ENCODE data around the gene GPR162.
A peak's percentile ranks its signal among the peaks of the same experiment; 100 is the strongest.
"Not testable (repeated sequence)": the region's sequence is repeated elsewhere in the genome, so short reads cannot be mapped to it uniquely, and the experiment has no call there.

The GPR162 gene

GRCh38 chr12:6860116-6860515, 38.5 kb downstream of the GPR162 start:
- DNase-seq, result no peak

- no peak for DNase-seq
Measured at GRCh38 chr12:6860942-6861341, 39.3 kb downstream of the GPR162 start.

- DNase-seq, result no peak
Measured at GRCh38 chr12:6861391-6861790, 39.8 kb downstream of the GPR162 start.

- no peak for DNase-seq
Measured at GRCh38 chr12:6863033-6863432, 41.4 kb downstream of the GPR162 start.

DNA sequence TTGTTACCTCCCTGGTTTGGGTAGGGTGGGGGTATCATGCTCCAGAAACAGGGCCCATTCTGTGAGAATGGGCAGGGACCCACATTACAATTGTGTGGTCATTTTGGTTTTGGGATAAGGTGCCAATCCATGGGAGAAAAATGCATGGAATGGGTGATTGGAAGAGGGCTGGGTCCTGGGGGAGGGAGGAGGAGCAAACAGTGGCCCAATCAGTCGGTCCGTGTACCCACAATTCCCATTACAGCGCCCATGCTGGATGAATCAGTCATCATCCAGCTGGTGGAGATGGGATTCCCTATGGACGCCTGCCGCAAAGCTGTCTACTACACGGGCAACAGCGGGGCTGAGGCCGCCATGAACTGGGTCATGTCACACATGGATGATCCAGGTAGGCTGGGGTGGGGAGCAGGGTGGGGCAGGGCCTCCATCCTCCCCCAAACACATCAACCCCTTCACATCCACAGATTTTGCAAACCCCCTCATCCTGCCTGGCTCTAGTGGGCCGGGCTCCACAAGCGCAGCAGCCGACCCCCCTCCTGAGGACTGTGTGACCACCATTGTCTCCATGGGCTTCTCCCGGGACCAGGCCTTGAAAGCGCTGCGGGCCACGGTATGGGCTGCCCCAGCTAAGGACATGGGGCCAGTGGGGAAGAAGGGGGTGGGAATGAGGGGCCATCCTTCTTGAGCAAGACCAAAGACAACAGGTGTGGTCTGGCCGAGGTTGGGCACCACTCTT, 42.1 kb downstream of the GPR162 start:
- DNase-seq, result no peak

DNA sequence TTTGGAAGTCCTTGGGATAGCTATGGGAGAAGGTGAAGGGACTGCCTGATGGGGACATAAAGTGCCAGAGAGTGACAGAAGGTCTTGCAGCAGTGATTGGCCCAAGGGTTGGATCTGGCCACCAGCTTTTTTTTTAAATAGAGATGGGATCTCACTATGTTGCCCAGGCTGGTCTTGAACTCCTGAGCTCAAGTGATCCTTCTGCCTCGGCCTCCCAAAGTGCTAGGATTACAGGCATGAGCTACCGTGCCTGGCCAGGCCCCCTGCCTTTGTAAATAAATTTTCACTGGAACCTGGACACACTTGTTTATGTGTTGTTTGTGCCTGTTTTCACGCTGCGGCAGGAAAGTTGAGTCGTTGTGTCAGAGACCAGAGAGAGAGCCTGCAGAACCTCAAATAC, 43.7 kb downstream of the GPR162 start:
- not testable (repeated sequence) for DNase-seq

DNA sequence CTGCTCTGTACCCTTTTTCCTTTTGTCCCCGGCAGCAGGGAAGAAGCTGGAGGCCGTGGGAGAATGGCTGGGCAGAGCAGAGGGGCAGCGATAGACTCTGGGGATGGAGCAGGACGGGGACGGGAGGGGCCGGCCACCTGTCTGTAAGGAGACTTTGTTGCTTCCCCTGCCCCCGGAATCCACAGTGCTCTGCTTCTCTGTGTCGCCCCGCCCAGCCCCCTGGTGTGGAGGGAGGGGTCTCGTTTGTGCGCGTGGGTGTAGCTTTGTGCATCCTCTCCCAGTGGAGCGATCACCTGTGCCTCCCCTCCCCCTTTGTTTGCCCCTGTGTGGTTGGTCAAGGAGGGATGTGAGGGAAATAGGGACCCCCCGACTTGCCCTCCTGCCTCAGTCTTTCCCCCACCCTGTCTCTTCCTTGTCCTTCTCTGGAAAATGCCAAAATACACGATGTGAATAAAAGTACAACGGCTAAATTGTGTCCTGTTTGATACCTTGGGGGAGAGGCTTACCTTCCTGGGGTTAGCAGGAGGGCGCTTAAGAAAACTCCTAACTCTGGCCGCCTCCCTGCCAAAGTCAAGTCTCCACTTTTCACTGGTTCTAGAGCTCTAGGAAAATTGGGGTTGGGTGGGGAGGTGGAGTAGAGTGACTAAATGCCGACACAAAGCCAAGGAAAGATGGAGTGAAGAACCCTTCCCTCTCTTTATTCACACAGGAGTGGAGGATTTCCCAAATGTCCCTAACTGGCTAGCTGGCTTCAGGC, 44.7 kb downstream of the GPR162 start:
- no peak for DNase-seq

- DNase-seq, result peak; percentile 48
Measured at GRCh38 chr12:6866920-6867412, 45.3 kb downstream of the GPR162 start.

DNA sequence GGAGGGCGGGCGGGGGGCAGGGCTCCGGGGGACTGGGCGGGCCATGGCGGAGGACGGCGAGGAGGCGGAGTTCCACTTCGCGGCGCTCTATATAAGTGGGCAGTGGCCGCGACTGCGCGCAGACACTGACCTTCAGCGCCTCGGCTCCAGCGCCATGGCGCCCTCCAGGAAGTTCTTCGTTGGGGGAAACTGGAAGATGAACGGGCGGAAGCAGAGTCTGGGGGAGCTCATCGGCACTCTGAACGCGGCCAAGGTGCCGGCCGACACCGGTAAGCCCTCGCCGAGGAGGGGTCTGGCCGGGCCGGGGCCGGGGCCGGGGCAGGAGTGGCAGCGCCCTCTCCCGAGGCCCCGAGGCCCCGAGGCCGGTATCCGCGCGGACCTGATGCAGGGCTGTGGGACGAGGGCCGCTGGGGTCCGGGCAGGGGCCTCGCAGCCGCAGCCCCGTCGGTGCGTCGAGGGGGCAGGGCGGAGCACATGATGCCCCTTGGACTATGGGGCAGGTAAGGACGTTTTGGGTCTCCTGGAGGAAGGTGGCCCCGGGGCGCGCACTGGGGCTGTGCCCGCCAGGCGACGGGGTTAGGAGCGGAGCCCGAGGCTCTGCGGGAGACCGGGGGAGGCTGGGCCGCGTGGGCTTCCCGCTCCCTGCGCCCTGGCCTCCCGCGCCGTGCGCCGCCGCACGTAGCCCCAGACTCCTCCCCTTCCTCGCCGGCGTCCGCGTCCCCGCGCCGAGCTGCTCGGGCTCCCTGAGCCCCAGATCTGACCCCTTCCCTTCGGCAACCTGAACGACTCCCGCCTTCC, 46.0 kb downstream of the GPR162 start, which contains the start of gene TPI1:
Gene TPI1 (plus strand): TSS at position 119 of the 798 bp plus-strand sequence. CDS start 36 bp downstream, at position 155.
- DNase-seq, result peak; percentile 77

DNA sequence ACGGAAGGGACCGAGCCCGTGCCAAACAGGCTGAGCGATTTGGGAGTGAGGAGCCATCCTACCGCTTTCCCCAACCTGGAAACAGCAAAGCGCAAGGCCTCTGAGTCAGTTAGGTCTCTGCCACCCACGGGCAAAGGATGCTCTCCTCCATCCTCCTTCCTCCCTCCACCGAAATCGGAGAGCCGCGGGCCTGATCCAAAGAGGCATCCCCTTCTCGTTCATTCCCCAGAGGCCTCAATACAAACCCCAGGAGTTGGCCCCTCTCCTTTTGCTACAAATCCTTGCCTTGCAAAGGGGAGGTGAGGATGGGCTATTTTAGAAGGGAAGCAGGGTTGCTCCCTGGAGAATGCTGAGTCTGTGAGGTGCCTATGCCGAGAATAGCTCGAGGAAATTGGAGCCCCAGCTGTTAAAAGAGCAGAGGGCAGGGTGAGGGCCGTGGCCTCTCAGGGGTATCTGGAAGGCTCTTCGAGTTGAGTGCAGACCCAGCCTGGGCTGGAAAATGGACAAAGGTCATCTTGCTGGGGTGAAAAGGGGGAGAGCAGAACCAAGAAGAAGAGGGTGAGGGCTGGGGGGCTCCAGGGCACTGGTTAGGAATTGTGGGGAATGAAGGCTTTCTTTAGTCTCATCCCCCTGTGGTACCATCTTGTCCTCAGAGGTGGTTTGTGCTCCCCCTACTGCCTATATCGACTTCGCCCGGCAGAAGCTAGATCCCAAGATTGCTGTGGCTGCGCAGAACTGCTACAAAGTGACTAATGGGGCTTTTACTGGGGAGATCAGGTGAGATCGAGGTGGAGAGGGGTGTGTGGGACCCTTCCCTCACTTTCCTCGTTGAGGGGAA, 46.8 kb downstream of the GPR162 start:
- no peak for DNase-seq

DNA sequence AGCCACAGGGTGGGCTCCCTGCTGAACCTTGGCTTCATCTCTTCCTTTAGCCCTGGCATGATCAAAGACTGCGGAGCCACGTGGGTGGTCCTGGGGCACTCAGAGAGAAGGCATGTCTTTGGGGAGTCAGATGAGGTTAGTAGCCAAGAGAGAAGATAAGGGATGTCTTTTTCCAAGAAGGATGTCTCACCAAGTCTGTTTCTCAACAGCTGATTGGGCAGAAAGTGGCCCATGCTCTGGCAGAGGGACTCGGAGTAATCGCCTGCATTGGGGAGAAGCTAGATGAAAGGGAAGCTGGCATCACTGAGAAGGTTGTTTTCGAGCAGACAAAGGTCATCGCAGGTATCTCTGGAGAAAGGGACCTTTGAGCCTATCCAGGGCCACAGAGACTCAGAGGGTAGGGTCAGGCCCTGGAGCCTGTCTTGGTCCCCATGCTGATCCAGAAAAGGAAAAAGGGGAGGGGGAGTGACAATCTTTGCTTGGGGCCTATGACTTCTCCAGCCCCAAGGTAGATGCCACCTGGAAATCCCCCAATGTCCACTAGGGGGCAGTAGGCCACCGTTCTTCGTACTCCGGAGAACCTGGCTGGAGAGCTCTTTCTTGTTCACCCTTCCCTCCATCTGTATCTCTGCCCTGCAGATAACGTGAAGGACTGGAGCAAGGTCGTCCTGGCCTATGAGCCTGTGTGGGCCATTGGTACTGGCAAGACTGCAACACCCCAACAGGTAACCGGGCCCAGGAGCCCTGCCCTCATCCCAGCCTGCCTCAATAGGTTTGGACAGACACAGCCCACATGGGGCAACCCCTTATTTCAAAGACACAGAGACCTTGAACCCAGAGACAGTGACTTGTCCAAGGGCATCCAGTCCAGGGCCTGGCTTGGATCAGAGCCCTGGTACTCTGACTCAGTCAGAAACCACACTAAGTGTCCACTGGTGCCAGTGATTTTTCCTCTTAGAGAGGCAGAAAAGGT, 47.7 kb downstream of the GPR162 start:
- peak; percentile 77 for DNase-seq

- DNase-seq, result not testable (repeated sequence)
Measured at GRCh38 chr12:6870304-6870703, 48.7 kb downstream of the GPR162 start.

GRCh38 chr12:6871052-6871957, 49.7 kb downstream of the GPR162 start:
- no peak for DNase-seq

- peak; percentile 75 for DNase-seq
Measured at GRCh38 chr12:6872073-6873048, 50.7 kb downstream of the GPR162 start.

DNA sequence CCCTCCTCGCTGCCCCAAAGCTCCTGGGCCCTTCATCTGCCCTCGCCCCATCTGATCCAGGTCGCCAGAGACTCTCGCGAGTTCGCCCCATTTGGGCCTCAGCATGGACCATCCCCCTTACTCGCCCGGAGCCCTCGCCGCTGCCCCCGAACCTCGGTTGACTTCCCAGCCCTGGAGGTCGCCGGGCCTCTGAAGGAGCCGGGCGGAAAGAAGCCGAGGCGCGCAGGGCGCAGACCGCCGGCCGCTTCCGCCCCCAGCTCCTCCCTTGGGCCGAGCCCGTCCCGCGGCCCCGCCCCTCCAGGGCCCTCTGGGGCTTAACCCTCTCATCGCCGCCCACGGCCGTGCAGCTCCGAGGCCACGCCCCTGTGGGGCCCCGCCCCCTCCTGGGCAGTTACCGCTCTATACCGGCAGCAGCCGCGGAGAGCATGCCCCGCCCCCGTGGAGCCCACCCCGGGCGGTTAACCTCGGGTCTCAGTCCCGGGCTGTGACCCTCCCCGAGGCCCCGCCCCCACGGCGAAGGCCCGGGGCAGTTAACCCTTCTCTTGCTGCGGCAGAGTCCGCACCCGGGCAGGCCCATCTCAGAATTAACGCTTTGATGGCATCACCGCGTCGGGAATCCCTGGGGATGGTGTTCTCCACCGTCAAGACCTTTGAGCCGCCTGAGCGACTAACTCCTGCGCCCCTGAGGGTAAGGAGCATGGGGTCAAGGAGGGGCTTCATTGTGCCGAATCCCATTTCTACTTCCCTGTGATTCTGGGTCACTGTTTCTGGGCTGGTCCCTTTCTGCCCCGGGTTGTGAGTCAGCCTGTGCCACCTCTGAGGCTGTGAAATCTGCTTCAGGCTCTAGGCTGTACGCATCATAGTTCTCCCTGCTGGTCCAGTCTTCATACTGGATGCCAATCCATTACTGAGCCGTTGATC, 51.7 kb downstream of the GPR162 start, which contains the start of gene SPSB2:
Gene SPSB2 (minus strand): TSS at position 210 of the 921 bp plus-strand sequence. CDS start 402 bp downstream, outside the sequence.
- peak; percentile 98 for DNase-seq

DNA sequence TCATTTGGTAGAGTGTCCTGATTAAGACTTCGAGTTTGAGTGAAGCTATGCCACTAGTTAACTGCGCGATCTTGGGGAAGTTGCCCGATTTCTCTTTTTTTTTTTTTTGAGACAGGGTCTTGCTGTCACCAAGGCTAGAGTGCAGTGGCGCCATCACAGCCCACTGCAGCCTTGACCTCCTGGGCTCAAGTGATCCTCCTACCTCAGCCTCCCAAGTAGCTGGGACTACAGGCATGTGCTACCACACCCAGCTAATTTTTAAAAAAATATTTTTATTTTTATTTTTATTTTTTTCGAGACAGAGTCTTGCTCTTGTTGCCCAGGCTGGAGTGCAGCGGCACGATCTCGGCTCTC, 52.4 kb downstream of the GPR162 start:
- not testable (repeated sequence) for DNase-seq

Measured in NCI-H774 (cell line).